Right renal pelvis (tissue), 4 donors: Measurements from ENCODE around the gene SPTY2D1. TPM values are rescaled to one million over a fixed set of nuclear protein-coding genes. Genes with fewer than 3 reads are reported as not detected.
"Not testable (repeated sequence)": the region's sequence is repeated elsewhere in the genome, so short reads cannot be mapped to it uniquely, and the experiment has no call there.

Source experiments
- DNase-seq, 4 donors: peaks; one replicate each; pipeline ENCODE4 v3.0.0-alpha.2; 2013; ENCODE audit warnings: low read depth in 4 of 4, low spot score in 3 of 4, missing footprints in 1 of 4
- polyA plus RNA-seq, 4 donors: library from polyadenylated mRNA; unstranded; fragments of 120-200 nt; gene quantifications; one replicate each; pipeline ENCODE4 v1.2.1, GENCODE V29; 2013; ENCODE audit not compliant: insufficient read length in 4 of 4

Gene SPTY2D1
- polyA plus RNA-seq, 4 donors = 23.2 to 32.4 (median 30.8) TPM

DNA sequence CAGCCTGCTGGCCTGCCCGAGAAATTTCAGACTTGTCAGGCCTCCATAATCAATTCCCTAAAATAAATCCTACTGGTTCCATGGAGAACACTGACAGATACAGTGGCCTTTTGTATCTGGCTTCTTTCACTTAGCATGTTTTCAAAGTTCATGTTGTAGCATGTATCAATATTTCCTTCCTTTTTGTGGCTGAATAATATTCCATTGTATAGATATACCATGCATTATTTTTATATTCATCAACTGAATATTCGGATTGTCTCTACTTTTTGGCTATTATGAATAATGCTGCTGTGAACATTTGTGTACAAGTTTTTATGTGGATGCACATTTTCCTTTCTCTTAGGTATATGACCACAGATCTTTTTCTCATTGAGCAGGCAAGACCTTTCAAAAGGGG, 10.4 kb downstream of the SPTY2D1 start:
- no peak for DNase-seq

DNA sequence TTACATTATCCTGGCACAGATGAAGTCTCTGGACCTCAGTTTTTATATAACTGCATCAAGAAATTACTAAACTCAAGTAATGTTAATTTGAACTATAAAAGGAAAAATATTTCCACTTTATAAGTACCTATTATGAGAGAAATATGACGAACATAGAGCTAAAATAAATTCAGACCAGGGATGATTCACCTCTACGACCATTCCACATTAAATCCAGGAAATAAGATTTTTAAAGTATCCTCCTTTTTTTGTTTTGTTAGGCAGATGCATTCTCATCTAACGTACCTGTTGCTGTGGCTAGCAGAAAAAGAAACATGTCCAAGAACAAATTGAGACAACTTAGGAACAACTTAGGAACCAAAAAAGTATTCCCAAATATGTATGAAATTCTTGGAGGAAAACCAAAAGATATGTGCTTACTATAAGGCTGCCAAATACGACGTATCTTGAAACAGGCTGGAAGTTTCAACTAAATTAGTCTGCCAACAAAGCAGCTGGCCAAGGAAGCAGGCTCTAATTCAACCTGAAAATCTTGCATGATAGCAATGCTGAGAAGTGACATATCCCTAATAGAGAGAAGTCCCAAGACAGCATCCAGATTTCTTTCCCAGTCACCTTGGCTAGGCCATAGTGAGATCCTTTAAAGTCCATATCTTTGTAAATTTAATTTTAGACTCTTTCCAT, 15.7 kb downstream of the SPTY2D1 start:
- DNase-seq = no peak

GRCh38 chr11:18617688-18618341, 16.3 kb downstream of the SPTY2D1 start:
- no peak for DNase-seq

DNA sequence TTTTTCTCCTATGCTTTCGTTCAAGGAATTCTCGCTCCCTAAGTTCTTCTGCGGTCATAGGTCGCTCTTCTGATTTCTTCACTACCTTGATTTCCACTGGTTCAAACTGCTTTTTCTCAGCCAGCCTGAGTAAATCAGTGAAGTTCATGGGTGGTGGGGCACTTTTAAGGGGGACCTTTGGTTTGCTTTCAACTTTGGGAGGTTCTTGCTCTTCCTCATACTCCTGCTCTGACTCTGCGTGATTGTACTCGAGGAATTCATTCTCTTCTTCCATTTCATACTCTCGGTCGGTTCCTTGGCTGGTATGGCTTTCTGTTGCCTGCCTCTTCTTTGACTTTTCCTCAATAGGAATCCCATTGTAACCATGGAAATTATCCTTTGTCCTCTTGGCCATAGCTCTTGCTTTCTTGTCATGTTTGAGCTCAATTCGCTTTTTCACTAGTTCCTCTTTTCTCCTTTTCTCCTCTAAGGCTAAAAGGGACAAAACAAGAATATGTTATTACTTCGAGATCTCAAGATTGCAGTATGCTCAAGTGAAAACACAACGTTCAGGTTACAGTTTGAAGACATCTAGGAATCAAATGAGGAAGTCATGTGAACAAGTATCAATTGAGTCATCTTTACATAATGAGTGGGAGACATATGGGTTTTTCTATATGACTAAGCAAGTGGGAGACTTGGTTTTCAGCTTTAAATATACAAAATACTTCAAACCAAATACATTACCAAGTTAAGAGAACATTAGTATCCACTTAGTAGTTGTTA, 18.3 kb downstream of the SPTY2D1 start:
- DNase-seq = no peak

- no peak for DNase-seq
Measured at GRCh38 chr11:18614667-18615066, 19.5 kb downstream of the SPTY2D1 start.

GRCh38 chr11:18612394-18612793, 21.7 kb downstream of the SPTY2D1 start:
- DNase-seq = no peak

GRCh38 chr11:18611196-18611595, 22.9 kb downstream of the SPTY2D1 start:
- no peak for DNase-seq

DNA sequence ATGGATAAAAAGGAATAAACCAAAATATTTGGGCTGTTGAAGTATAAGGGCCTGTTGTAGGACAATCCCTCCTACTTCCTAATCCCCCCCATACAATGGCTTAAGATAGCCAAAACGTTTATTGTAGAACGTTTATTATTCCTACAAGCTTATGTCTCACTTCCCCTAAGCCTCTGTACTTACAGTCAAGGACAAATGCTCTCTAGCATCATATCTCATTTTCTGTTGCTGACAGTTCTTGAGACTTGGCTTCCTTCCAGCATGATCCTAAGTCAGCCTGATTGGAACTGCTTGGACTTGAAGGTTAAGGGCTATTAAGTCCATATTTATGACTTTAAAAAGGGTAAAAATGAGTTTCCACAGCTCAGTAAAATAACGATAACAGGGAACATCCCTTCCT, 25.8 kb downstream of the SPTY2D1 start:
- no peak for DNase-seq

- no peak for DNase-seq
Measured at GRCh38 chr11:18600915-18601569, 33.1 kb downstream of the SPTY2D1 start.

GRCh38 chr11:18599739-18600230, 34.4 kb downstream of the SPTY2D1 start, which contains the start of gene MISFA:
MISFA (plus strand) TSS chr11:18599789; CDS start chr11:18599929, 140 bp downstream.
- no peak for DNase-seq

- DNase-seq = no peak
Measured at GRCh38 chr11:18594999-18595749, 39.0 kb downstream of the SPTY2D1 start.

DNA sequence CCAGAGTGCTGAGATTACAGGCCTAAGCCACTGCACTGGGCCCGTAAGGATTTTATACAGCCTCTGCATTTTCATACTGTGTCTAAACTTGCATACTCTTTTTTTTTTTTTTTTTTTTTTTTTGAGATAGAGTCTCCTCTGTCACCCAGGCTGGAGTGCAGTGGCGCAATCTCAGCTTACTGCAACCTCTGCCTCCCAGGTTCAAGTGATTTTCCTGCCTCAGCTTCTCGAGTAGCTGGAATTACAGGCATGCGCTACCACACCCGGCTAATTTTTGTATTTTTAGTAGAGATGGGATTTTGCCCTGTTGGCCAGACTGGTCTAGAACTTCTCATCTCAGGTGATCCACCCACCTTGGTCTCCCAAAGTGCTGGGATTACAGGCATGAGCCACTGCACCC, 40.1 kb downstream of the SPTY2D1 start:
- not testable (repeated sequence) for DNase-seq

DNA sequence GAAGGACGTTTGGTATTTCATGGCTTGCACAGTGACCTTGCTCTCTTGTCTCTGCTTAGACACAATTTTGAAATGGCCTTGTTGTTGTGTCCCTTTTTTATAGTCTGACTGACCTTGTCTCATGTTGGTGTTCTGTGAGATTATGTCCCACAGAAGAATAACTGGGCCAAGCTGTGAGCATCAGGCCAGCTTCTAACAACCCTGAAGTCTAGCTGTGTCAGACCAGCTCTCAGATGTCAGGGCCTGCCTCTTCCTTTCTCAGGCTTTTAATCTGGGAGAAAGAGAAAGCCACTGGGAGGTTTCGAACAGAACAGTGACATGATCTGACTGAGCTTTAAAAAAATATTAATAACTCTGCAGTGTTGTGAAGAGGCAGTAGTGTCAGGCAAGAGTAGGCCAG, 43.6 kb downstream of the SPTY2D1 start:
- DNase-seq = no peak

GRCh38 chr11:18588297-18589252, 45.6 kb downstream of the SPTY2D1 start, which contains the start of gene UEVLD:
UEVLD (minus strand) TSS chr11:18588734; CDS start chr11:18588654, 80 bp downstream.
- peak; percentile 80 to 84 (median 82) for DNase-seq

DNA sequence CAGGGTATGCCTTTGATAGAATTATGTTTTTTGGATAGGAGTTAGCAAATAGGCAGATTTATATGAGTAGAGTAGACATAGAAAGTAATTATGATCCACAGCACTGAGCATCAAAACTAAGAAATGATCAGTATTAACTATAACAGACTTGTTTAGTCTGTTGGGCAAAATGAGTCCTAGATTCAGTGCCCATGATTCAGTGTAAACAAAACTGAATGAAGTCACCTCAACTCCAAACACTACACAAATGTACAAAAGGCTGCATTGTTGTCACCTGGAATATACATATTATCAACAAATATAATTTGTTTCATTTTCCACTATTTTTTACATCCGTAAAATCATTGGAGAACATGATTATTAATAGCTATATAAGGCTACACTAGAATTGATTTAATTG, 52.3 kb downstream of the SPTY2D1 start:
- DNase-seq = no peak

DNA sequence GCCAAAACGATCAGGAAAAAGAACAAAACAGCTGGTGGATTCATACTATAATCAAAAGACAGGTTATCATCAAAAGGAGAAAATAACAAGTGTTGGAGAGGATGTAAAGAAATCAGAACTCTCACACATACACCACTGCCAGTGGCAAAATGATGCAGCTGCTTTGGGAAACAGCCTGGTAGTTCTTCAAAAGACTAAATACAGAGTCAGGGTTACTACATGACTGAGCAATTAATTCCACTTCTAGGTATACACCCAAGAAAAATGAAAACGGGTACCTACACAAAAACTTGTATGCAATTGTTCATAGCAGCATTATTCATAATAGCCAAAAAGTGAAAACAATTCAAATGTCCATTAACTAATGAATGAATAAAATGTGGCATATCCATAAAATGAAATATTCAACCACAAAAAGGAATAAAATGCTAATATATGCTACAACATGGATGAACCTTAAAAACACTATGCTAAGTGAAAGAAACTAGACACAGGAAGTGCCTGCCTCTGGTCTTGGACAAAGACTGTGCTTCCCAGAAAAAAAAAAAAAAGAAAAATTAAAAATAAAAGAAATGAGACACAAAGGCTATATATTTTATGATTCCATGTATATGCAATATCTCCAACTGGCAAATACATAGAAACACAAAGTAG, 53.9 kb downstream of the SPTY2D1 start:
- DNase-seq = no peak

GRCh38 chr11:18578975-18579598, 55.1 kb downstream of the SPTY2D1 start:
- no peak for DNase-seq

DNA sequence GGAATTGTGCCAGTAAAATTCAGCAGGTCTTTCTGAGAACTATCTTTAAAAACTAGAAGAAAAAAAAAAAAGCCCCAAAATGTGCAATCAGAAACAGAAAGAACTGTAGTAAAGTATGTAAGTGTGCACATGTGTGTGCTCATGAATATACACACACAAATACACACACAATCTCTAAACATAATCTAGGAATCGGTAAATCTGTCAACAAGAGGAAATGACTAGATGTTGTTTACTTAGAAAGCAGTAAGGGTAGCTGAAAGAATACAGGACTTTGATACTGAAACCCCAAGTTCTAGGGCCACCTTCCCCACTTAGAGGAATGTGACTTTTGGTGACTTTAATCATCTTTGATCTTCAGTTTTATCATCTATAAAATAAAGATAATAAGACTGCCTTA, 58.8 kb downstream of the SPTY2D1 start:
- DNase-seq = no peak
